WERI-Rb-1 (cell line): Measurements from ENCODE around the gene SIN3B.
A peak's percentile ranks its signal among the peaks of the same experiment; 100 is the strongest.

Experiments used
- DNase-seq: peaks from one replicate; pipeline ENCODE4 v3.0.0-alpha.2; 2020
- H3K27ac ChIP-seq: fragments of 250-450 bp; sonication (Bioruptor Pico); 2 replicates; pipeline ENCODE4 v1.5.1; 2020; ENCODE audit warnings: mild to moderate bottlenecking, moderate library complexity
- H3K27me3 ChIP-seq: fragments of 250-450 bp; sonication (Bioruptor Pico); 2 replicates; pipeline ENCODE4 v1.5.1; 2021; ENCODE audit warnings: mild to moderate bottlenecking, low read depth, moderate library complexity; ENCODE audit not compliant: insufficient read depth, severe bottlenecking
- H3K36me3 ChIP-seq: fragments of 250-450 bp; sonication (Bioruptor Pico); 2 replicates; pipeline ENCODE4 v1.5.1; 2020; ENCODE audit warnings: mild to moderate bottlenecking, moderate library complexity
- H3K4me3 ChIP-seq: 2 replicates; pipeline ENCODE4 v1.5.1; 2011; ENCODE audit warnings: low read depth, mild to moderate bottlenecking, control low read depth, low read length
- H3K9me3 ChIP-seq: fragments of 250-450 bp; sonication (Bioruptor Pico); 2 replicates; pipeline ENCODE4 v1.5.1; 2021; ENCODE audit warnings: mild to moderate bottlenecking, moderate library complexity; ENCODE audit not compliant: severe bottlenecking
- CTCF ChIP-seq: IDR thresholded peaks from 2 replicates; pipeline ENCODE4 v1.5.1; 2011; ENCODE audit warnings: low read depth, mild to moderate bottlenecking, control low read depth, inconsistent platforms, low read length

SIN3B gene

GRCh38 chr19:16821081-16821480 is 8.1 kb upstream of the SIN3B start:
- no peak for DNase-seq
- Histone ChIP-seq H3K4me3 (no peak overlapping the region), H3K27ac (no peak overlapping the region), H3K36me3 (no peaks in the 10 kb centered on the region), H3K27me3 (no peaks in the 10 kb centered on the region), H3K9me3 (no peaks in the 10 kb centered on the region)
- no peak for TF ChIP-seq CTCF

- TF ChIP-seq CTCF: no peak
- no peak overlapping the region for H3K4me3 ChIP-seq
Observed at GRCh38 chr19:16822648-16823047, 6.5 kb upstream of the SIN3B start.

GRCh38 chr19:16824658-16825311 is 4.4 kb upstream of the SIN3B start:
- no peaks in the 10 kb centered on the region for H3K9me3 ChIP-seq
- H3K36me3 ChIP-seq: no peaks in the 10 kb centered on the region
- no peak overlapping the region; the same call in 1 of the 2 replicates for H3K27ac ChIP-seq
- peak overlapping the region; percentile 46 for H3K4me3 ChIP-seq
- H3K27me3 ChIP-seq: no peaks in the 10 kb centered on the region
- TF ChIP-seq CTCF: no peak
- no peak for DNase-seq

More at GRCh38 chr19:16822648-16823047, 6.5 kb upstream of the SIN3B start:
- Histone ChIP-seq H3K36me3 (no peaks in the 10 kb centered on the region), H3K27me3 (no peaks in the 10 kb centered on the region), H3K27ac (no peak overlapping the region), H3K9me3 (no peaks in the 10 kb centered on the region)
- DNase-seq: no peak

- DNase-seq: peak; percentile 18
- no peak for TF ChIP-seq CTCF
- Histone ChIP-seq H3K9me3 (no peaks in the 10 kb centered on the region), H3K36me3 (no peaks in the 10 kb centered on the region), H3K4me3 (peak overlapping the region; percentile 46), H3K27ac (no peak overlapping the region; the same call in 1 of the 2 replicates), H3K27me3 (no peaks in the 10 kb centered on the region)
Observed at GRCh38 chr19:16825312-16826052, 3.7 kb upstream of the SIN3B start.

GRCh38 chr19:16829822-16830289 is 658 bp downstream of the SIN3B start:
- Histone ChIP-seq H3K9me3 (no peaks in the 10 kb centered on the region), H3K36me3 (peaks cover 28% of the 10 kb centered on the region), H3K27me3 (no peaks in the 10 kb centered on the region), H3K4me3 (peak overlapping the region; percentile 79), H3K27ac (peak overlapping the region; percentile 46; the same call in 1 of the 2 replicates)
- no peak for TF ChIP-seq CTCF
- DNase-seq: no peak
